Bronchus fibroblast of lung (primary cell): ENCODE measurements around the gene PRAMEF13. TPM values are rescaled to one million over a fixed set of nuclear protein-coding genes. Genes with fewer than 3 reads are reported as not detected.

ENCODE experiments used
- total RNA-seq: library from RNA; depleted of rRNA; stranded (reverse); fragments of >200 nt; gene quantifications from 2 replicates; pipeline ENCODE4 v1.2.3, GENCODE V29; 2015

Gene PRAMEF13
- total RNA-seq, result not detected in 2 replicates

GRCh38 chr1:13201309-13201708 is at the start of gene PRAMEF13:
TSS of gene PRAMEF13 (minus strand) at chr1:13201409. CDS start at chr1:13199589, 1,820 bp downstream.

GRCh38 chr1:13225675-13226204 is 24.5 kb upstream of the PRAMEF13 start, which contains the start of gene PRAMEF18:
TSS of gene PRAMEF18 (minus strand) at chr1:13226154. CDS start at chr1:13226106, 48 bp downstream.

GRCh38 chr1:13171548-13171947 is 29.7 kb downstream of the PRAMEF13 start, which contains the start of gene PRAMEF9:
TSS of gene PRAMEF9 (plus strand) at chr1:13171848. CDS start at chr1:13175281, 3,433 bp downstream.

GRCh38 chr1:13165531-13165930 is 35.7 kb downstream of the PRAMEF13 start, which contains the start of gene HNRNPCL4:
TSS of gene HNRNPCL4 (minus strand) at chr1:13165631. CDS start at chr1:13165467, 164 bp downstream.

GRCh38 chr1:13155909-13156308 is 45.3 kb downstream of the PRAMEF13 start, which contains the start of gene PRAMEF26:
TSS of gene PRAMEF26 (minus strand) at chr1:13156009. CDS start at chr1:13153095, 2,914 bp downstream.

Other genes with a start within 250 kb of the PRAMEF13 start
- not detected in 2 replicates for gene PRAMEF27, start 144.8 kb downstream of the PRAMEF13 start, total RNA-seq
- not detected in 2 replicates for gene HNRNPCL3, start 140.6 kb downstream of the PRAMEF13 start, total RNA-seq
- gene PRAMEF25, start 130.6 kb downstream of the PRAMEF13 start, total RNA-seq, result not detected in 2 replicates
- gene HNRNPCL2, start 84.6 kb downstream of the PRAMEF13 start, total RNA-seq, result not detected in 2 replicates
- not detected in 2 replicates for gene PRAMEF26, start 45.4 kb downstream of the PRAMEF13 start, total RNA-seq
- not detected in 2 replicates for gene HNRNPCL4, start 35.8 kb downstream of the PRAMEF13 start, total RNA-seq
- not detected in 2 replicates for gene PRAMEF9, start 29.6 kb downstream of the PRAMEF13 start, total RNA-seq
- gene PRAMEF18, start 24.7 kb upstream of the PRAMEF13 start, total RNA-seq, result not detected in 2 replicates
- not detected in 2 replicates for gene PRAMEF5, start 52.8 kb upstream of the PRAMEF13 start, total RNA-seq
- gene PRAMEF8, start 83.7 kb upstream of the PRAMEF13 start, total RNA-seq, result not detected in 2 replicates
- gene PRAMEF33, start 102.1 kb upstream of the PRAMEF13 start, total RNA-seq, result not detected in 2 replicates
- not detected in 2 replicates for gene PRAMEF15, start 114.2 kb upstream of the PRAMEF13 start, total RNA-seq
- gene PRAMEF14, start 145.7 kb upstream of the PRAMEF13 start, total RNA-seq, result not detected in 2 replicates
- gene PRAMEF19, start 170.5 kb upstream of the PRAMEF13 start, total RNA-seq, result not detected in 2 replicates
- gene PRAMEF17, start 188.2 kb upstream of the PRAMEF13 start, total RNA-seq, result not detected in 2 replicates
- gene PRAMEF20, start 209.0 kb upstream of the PRAMEF13 start, total RNA-seq, result not detected in 2 replicates